ENCODE measurements around the gene EGFL8.
A peak's percentile ranks its signal among the peaks of the same experiment; 100 is the strongest.
"Not testable (repeated sequence)": the region's sequence is repeated elsewhere in the genome, so short reads cannot be mapped to it uniquely, and the experiment has no call there.

The EGFL8 gene

DNA sequence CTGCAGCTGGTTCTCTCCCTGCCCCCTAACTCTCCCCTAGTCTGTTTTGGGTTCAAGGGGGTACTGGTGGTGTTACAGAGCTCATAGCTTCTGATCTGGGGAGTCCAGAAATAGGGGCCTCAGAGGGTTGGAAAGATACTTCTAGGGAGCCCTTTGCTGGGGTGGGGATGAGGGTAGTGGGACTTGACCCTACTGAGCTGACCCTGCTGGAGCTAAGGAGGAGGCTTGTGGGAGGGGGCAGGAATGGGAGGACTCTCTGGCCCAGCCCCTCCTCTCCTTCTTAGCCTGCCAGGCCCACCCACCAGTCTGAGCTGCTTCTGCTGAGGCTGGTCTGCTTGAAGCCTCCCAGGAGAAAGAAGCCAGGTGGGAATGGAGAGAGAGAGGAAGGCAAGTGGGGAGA, at the start of gene EGFL8:
TSS of gene EGFL8 (plus strand) at position 301 of the 400 bp plus-strand sequence. CDS start 1,571 bp downstream, outside the sequence.
- DNase-seq: no peak

DNA sequence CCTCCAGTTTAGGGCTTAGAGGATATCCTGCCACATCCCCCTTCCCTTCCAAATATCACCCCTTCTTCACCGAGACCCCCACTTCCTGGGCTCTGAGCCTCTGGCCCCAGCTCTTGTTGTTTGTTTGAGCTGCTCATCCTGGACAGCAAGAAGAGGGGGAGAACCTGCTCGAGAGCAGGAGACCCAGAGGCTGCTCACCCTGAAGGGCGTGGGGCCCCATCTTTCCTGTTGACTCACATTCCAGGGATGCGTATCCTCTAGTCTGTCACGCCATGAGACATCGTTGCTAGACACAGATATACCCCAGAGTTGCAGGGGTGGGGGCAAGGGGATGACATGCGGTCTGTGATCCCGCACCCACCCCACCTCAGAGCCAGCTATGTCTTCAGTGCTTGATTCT, 49.6 kb upstream of the EGFL8 start:
- DNase-seq: no peak

DNA sequence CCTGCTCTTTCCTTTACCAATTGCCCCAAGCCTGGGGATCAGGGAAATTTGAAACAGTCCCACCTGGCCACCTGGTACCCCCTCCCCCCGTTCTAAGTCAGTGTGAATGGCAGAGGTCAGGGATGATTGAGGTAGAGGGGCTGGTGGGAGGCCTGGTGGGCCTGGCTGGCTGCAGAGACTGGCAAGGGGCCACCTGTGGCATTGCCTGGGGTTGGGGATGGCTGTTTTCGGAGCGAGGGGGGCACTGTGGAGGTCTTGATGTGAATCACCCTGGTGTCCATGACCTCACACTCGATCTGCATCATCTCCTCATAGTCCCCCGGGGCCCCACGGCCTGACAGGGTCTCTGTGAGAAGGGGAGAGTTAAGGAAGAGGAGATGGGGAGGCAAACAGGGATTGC, 48.8 kb upstream of the EGFL8 start:
- DNase-seq: no peak

DNA sequence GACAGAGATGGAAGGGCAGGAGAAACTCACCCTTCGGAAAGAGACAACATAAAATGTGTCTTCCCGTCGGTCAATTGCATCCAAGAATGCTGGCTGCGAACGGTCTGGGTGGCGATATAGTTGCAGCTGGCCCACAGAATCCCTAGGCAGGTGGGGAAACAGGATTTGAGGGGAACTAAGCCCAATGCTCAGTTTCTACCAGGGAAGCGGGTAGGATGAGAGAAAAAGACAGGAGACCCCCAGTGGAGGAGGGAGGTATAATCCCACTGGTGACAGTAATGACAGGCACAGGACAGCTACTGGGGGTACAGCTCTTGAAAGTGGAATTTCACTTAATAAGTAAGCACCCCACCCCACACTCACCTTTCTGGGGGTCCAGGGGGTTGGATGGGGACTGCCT, 47.7 kb upstream of the EGFL8 start:
- DNase-seq: no peak

GRCh38 chr6:32117461-32117860, 46.9 kb upstream of the EGFL8 start:
- DNase-seq: no peak

- peak; percentile 71 for DNase-seq
Measured at GRCh38 chr6:32118782-32119628, 45.4 kb upstream of the EGFL8 start.

DNA sequence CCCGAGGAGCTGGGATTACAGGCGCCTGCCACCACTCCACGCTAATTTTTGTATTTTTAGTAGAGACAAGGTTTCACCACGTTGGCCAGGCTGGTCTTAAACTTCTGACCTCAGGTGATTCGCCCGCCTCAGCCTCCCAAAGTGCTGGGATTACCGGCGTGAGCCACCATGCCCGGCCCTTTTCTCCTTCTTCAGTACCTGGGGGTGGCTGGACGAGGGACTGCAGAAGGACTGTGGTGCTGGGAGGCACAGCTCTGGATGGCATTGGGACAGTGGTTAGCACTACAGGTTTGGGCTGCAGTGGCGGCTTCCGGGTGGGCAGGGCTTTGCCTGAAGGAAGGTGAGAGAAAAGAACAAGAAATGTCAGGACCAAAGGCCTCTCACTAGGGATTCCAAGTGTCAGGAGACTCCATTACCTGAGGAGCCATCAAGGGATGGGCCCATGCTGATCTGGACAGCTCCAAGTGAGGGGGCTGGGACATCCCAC, 43.8 kb upstream of the EGFL8 start:
- no peak for DNase-seq

GRCh38 chr6:32123681-32124080, 40.7 kb upstream of the EGFL8 start:
- DNase-seq: no peak

GRCh38 chr6:32126880-32127279, 37.5 kb upstream of the EGFL8 start:
- no peak for DNase-seq

DNA sequence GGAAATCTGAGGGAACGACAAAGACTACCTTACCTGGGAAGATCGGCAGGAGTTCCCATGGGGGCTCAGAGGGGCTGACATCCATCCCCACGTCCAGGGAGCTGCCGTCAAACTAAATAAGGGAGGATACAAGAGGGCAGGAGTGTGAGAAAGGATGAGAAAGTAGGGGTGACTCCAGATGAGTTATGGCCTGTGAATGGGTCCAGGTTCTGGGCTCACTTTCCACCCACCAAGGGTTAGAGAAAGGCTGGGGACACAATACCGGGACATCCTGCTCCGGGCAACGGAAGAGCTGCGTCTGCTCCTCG, 37.0 kb upstream of the EGFL8 start:
- no peak for DNase-seq

DNA sequence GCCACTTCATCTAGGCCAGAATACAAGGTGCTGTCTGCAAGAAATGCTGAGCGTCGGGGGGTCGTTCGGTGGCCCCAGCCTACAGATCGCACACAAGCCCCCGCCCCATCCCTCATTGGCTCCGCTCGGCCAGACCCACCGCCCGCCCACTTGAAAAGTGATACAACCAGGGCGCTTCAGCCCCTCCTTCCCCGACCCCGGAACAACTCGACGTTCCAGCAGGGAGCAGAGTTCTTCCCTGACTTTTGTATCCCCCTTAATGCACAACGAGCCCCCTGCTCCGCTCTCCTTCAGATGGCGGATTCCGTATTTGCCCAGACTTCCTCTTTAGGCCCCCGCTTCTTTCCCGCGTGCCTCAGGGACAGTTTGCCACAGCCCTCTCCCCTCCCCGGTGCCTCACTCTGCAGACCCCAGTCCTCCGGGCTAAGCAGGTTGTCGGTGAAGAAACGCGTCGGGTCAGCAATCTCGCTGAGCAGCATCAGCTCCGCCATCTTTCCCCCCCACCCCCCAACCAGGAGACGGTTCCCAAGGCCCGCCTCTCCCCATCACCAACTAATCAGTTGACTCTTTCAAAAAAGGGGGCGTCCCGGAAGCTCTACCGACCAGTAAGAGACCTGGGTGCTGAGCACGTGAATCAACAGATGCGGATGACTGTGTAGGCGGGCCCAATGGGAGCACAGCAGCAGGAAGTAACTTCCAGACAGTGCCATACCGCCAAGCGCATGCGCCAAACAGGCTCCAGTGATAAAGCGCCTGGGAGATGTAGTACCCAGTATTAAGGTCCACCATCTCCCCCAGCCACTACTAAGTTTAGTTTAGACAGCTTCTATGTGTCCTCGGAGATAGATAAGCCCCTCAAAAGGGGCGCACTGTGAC, 36.4 kb upstream of the EGFL8 start, which contains the start of gene ATF6B:
TSS of gene ATF6B (minus strand) at position 530 of the 876 bp plus-strand sequence. CDS start at position 491, 39 bp downstream.
- DNase-seq: peak; percentile 99

- no peak for DNase-seq
Measured at GRCh38 chr6:32128751-32129296, 35.6 kb upstream of the EGFL8 start.

DNA sequence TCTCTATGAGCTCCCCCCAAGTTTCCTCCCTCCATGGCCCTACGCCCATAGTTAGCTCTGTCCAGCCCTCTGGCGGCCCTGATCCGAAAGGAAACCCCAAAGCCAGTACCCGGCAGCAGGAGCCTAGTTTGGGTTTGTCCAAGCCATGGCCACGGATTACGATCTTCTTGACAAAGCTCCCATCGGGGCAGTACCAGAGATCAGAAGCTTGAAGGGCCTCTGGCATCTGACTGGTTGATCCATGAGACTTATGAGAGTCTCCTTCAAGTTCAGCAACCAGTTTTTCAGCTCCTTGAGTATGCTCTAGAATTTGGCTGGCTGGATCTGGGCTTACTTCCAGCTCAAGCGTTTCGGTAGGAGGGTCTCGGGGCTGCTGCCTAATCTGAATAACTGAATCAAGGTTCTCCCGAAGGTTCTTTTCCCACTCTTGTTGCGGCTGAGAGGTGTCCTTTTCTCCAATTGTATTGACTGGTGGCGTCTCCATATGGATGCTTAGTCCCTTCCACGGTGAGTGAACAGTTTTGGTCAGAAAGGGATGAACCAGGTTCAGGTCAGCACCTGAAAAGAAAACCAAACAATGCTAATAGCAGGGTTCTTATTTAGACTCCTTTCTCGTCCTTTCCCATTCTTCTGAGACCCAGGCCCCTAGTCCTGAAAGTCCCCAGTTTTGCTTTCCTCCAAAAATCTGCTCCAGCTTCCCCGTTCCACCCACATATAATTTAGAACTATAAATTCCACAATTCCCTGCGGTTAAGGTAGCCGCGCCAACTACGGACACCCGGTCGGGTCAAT, 34.9 kb upstream of the EGFL8 start:
- no peak for DNase-seq

- no peak for DNase-seq
Measured at GRCh38 chr6:32131439-32131948, 32.9 kb upstream of the EGFL8 start.

- DNase-seq: no peak
Measured at GRCh38 chr6:32132110-32132509, 32.3 kb upstream of the EGFL8 start.

- no peak for DNase-seq
Measured at GRCh38 chr6:32133786-32134185, 30.6 kb upstream of the EGFL8 start.

GRCh38 chr6:32137454-32137853, 26.9 kb upstream of the EGFL8 start:
- DNase-seq: no peak

GRCh38 chr6:32139590-32139989, 24.8 kb upstream of the EGFL8 start:
- DNase-seq: no peak

- no peak for DNase-seq
Measured at GRCh38 chr6:32140420-32141046, 23.9 kb upstream of the EGFL8 start.

DNA sequence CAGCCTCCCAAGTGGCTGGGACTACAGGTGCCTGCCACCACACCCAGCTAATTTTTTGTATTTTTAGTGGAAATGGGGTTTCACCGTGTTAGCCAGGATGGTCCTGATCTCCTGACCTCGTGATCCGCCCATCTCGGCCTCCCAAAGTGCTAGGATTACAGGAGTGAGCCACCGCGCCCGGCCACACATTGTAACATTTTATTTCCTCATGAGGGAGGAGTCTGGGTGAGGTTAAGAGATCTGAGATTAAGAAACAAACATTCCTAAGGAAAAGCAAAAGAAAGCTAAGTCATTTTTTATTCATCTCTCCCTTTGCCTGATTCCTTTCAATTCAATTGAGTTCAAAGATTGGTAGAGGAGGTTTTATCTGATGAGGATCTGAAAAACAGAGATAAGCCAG, 20.2 kb upstream of the EGFL8 start:
- not testable (repeated sequence) for DNase-seq

DNA sequence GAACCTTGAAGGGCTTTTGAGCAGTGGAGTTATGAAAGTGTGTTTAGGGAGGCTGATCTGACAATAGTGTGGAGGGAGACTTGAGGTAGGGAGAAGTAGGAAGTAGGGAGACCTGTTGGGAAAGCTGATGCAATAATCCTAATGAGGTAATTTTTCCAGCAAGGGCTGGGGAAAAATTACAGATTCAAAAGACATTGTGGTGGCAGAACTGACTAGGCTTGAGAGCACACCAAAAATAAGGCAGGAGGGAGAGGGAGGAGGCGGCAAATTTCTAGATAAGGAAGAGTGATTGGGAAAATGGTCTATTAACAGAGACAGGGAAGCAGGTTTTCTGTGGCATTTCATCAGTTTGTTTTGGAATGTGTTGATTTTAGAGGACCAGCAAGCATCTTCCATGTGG, 18.1 kb upstream of the EGFL8 start:
- DNase-seq: no peak

GRCh38 chr6:32146687-32147086, 17.7 kb upstream of the EGFL8 start:
- no peak for DNase-seq

Data from CD4-positive, alpha-beta T cell treated with Interleukin-10 for 1 hour (primary cell).